ENCODE results near the gene KLHL17.
A peak's percentile ranks its signal among the peaks of the same experiment; 100 is the strongest.

The KLHL17 gene

DNA sequence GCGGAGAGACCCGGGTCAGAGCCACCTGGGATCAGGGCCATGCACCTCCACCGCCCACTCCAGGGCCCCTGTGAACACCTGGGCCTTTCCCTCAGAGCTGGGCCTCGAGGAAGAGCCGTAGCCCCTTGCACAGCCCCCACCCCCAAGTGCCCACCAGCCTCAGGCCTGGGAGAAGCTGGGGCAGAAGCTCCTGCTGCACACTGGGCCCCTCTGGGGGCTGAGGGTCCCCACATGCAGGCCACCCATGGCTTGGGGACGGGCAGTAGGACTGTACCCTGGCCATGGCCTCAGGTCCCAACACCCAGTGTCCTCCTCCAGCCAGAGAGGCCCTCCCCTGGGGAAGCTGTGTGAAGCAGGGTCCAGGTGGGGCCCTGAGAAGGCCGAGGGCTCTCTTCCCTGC, 7.8 kb upstream of the KLHL17 start:
- DNase-seq = no peak

- no peak for DNase-seq
Measured at GRCh38 chr1:953524-954320, 6.7 kb upstream of the KLHL17 start.

DNA sequence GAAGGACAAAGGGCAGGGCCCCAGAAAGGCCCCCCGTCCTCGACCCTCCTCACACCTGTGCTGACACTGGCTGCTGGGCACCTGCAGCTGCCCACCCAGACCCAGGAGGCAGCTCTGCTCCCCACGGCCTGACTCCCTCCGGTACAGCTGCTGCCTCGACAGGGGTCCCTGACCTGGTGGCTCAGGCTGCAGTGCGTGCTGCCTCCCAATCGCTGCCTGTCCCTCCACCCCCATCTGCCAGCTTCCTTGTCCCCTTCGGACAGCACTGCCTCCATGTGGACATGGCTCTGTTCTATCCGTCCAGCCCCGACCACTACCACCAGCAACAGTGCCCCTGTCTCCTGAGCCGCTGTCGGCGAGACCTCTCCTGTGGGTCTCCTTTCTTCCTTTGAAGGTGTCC, 5.5 kb upstream of the KLHL17 start:
- DNase-seq = no peak

GRCh38 chr1:955474-955873, 4.9 kb upstream of the KLHL17 start:
- DNase-seq = no peak

- no peak for DNase-seq
Measured at GRCh38 chr1:956636-957035, 3.7 kb upstream of the KLHL17 start.

GRCh38 chr1:958823-959730, 1.3 kb upstream of the KLHL17 start, which contains the start of gene NOC2L:
NOC2L (minus strand) TSS chr1:959256; CDS start chr1:959240, 16 bp downstream.
- peak; percentile 75 for DNase-seq

DNA sequence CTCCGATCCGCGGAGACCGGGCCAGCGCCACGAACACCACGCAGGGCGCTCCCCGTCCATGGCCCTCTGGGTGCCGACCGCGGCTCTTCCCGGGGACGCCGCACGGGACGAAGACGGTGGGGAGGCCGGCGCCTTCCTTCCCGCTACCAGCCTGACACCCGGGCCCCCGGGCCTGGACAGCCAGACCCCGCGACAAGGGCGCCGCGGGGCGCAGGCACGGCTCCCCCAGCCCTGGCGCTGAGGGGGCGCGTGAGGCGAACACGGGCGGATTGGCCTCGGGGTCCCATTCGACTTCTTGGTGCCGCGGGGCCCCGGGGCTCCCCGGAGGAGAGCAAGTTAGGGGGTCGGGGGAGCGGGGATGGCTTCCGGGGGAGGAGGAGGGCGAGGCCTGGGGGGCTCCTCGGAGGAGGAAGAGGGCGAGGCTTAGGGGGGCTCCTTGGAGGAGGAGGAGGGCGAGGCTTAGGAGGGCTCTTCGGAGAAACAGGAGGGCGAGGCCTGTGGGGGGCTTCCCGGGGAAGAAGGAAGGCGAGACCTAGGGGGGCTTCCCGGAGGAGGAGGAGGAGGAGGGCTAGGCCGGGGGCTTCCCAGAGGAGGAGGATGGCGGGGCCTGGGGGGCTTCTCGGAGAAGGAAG, 537 bp upstream of the KLHL17 start:
- DNase-seq = no peak

DNA sequence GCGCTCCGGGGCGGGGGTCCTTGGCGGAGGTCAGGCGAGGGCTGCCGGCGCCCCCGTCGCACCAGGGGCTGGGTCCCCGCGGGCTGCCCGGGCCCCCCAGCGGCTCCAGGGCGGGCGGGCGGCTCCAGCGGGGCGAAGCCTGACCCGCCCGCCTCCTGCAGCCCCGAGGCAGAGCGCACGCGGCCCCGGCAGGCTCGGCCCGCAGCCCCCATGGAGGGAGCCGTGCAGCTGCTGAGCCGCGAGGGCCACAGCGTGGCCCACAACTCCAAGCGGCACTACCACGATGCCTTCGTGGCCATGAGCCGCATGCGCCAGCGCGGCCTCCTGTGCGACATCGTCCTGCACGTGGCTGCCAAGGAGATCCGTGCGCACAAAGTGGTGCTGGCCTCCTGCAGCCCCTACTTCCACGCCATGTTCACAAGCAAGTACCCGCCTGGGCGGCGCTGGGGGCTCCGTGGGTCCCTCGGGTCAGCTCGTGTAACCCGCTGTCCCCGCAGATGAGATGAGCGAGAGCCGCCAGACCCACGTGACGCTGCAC, 817 bp downstream of the KLHL17 start:
- DNase-seq = no peak

DNA sequence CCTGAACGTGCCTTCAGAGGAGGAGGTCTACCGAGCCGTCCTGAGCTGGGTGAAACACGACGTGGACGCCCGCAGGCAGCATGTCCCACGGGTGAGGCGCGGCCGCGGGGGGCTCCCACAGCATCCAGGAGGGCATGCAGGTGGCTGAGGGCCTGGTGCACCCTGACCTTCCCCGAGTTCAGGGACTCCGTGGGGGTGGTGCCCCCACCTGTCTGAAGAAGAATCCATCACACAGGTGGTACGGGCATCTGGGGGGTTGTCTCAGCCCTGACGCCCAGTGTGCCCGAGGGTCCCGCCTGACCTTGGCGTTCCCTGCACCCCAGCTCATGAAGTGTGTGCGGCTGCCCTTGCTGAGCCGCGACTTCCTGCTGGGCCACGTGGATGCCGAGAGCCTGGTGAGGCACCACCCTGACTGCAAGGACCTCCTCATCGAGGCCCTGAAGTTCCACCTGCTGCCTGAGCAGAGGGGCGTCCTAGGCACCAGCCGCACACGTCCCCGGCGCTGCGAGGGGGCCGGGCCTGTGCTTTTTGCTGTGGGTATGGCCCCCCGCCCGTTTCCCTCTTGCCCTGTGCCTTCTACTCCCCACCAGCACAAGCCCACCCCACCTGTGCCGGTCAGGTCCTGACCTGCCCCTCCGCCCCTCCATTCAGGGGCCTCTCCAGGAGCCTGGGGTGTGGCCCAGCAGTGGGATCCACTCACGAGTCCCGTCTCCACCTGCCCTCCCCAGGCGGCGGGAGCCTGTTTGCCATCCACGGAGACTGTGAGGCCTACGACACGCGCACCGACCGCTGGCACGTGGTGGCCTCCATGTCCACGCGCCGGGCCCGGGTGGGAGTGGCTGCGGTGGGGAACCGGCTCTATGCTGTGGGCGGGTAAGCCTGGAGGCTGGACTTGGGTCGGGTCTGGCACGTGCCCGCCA, 2.3 kb downstream of the KLHL17 start:
- no peak for DNase-seq

DNA sequence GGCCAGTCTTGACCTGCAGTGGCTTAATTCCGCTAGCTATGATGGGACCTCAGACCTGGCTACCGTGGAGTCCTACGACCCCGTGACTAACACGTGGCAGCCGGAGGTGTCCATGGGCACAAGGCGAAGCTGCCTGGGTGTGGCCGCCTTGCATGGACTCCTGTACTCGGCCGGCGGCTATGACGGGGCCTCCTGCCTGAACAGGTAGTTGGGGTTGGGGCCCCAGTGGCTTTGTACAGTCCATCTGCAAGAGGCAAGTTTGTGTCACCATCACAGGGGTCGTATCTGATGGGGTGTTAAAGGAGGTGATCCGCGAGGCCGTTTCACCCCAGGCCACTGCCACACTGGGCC, 2.9 kb downstream of the KLHL17 start:
- DNase-seq = no peak

- no peak for DNase-seq
Measured at GRCh38 chr1:963746-964525, 3.6 kb downstream of the KLHL17 start.

GRCh38 chr1:964691-965525, 4.5 kb downstream of the KLHL17 start:
- DNase-seq = no peak

DNA sequence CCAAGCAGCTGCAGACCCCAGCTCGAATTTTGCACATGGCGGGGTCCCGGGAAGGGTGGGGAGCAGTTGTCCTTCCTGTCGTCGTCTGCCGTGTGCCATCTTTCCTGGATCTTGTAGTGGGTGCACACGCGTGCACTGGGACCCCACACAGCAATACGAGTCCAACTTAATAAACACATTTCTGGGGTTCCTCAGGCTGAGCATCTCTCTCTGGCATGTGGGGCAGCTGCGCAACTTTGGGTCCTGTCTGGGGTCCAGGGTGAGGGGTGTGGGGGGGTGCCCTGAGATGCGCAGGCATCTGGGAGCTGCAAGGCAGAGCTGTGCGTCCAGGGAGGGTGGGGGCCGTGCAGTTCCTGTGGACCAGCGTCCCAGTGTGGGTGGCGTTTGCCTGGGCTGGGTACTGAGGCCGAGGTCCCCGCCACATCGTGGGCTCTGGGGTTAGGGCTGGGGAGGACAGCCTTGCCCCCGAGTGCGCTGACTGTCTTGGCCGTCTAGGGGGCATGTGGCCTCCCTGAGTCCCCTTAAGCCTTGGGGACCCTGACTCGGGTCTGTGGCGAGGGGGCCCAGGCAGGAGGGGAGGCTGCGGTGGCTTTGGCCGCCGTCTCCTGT, 5.2 kb downstream of the KLHL17 start:
- DNase-seq = no peak

GRCh38 chr1:966135-966703, 5.8 kb downstream of the KLHL17 start, which contains the start of gene PLEKHN1:
PLEKHN1 (plus strand) TSS chr1:966482; CDS start chr1:966532, 50 bp downstream.
- no peak for DNase-seq

DNA sequence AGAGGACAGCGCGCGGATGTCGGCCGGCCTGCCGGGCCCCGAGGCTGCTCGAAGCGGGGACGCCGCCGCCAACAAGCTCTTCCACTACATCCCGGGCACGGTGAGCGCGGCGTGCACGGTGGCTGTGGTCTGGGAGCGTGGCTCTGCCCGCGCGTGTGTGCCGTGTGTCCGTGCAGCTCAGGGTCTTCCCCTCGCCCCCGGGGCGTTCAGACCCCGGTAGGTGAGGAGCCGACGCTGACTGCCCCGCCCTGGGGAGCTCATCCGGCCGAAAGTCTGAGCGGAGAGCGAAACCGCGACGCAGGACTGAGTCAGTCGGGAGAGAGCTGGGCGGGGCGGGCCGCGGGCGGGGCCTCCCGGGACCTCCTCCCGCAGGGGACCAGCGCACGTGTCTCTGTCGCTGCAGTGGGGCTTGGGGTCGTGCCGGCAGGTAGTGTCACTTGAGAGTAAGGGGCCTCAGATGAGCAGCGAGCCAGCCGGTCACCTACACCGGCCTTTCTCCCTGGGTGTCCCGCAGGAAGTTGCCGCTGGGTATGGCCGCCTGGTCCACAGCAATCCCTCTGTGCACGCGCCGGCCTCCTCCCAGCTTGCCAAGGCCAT, 6.4 kb downstream of the KLHL17 start:
- peak; percentile 21 for DNase-seq

GRCh38 chr1:967466-968343, 7.3 kb downstream of the KLHL17 start:
- DNase-seq = no peak

- no peak for DNase-seq
Measured at GRCh38 chr1:969260-969855, 9.0 kb downstream of the KLHL17 start.
